ENCODE measurements around the gene MRPS6.

DNA sequence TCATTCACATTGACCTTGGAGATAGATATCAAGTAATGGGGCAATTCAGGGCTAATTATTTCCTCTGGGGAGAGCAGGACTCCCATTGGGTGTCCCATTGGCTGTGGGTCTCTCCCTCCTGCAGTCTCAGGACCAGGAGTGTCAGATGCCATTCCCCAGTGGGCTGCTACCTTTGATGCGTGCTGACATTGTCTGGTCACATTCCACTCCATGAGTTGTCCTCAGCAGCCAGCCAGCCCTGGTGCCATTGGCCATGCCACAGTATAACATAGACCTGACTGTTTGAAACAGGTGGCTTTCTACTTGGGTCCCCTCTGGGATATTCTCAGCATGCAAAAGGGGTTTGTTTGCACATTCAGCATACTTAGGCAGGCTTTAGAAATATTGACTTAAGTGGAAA is 118.5 kb downstream of the MRPS6 start:
- TF ChIP-seq, protein P1, sequence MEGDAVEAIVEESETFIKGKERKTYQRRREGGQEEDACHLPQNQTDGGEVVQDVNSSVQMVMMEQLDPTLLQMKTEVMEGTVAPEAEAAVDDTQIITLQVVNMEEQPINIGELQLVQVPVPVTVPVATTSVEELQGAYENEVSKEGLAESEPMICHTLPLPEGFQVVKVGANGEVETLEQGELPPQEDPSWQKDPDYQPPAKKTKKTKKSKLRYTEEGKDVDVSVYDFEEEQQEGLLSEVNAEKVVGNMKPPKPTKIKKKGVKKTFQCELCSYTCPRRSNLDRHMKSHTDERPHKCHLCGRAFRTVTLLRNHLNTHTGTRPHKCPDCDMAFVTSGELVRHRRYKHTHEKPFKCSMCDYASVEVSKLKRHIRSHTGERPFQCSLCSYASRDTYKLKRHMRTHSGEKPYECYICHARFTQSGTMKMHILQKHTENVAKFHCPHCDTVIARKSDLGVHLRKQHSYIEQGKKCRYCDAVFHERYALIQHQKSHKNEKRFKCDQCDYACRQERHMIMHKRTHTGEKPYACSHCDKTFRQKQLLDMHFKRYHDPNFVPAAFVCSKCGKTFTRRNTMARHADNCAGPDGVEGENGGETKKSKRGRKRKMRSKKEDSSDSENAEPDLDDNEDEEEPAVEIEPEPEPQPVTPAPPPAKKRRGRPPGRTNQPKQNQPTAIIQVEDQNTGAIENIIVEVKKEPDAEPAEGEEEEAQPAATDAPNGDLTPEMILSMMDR (conservative IDR thresholded peaks at IDR 0.05 in 1 of 2, IDR thresholded peaks at IDR 0.05 in 1 of 2; ENCODE audit: extremely low read depth in 1 of 2, insufficient read depth in 1 of 2, low read depth in 1 of 2, low read length in 2 of 2) = no peak
- TF ChIP-seq EZH2 (IDR thresholded peaks at IDR 0.05; ENCODE audit: borderline replicate concordance, low read length) = no peak
